Cardiac muscle cell (in vitro differentiated cells and primary cell): ENCODE data around the gene PADI3. TPM values are rescaled to one million over a fixed set of nuclear protein-coding genes. Genes with fewer than 3 reads are reported as not detected.

ENCODE experiments used
- DNase-seq, 2 donors: peaks; one replicate each; pipeline versions ENCODE4 v3.0.0 to v3.0.0-alpha.2; 2010 to 2017; ENCODE audit warnings: low read depth in 1 of 2, low spot score in 1 of 2
- H3K27ac ChIP-seq: fragments of 200-600 bp; sonication (generic); 2 replicates; pipeline ENCODE4 v1.5.1; 2016
- H3K27me3 ChIP-seq: fragments of 200-600 bp; sonication (generic); 2 replicates; pipeline ENCODE4 v1.6.0; 2016; ENCODE audit warnings: control low read depth
- H3K36me3 ChIP-seq: fragments of 200-600 bp; sonication (generic); 2 replicates; pipeline ENCODE4 v1.5.1; 2016; ENCODE audit warnings: control low read depth
- H3K4me1 ChIP-seq: fragments of 200-600 bp; sonication (generic); 2 replicates; pipeline ENCODE4 v1.8.1; 2017; ENCODE audit warnings: low read depth, mild to moderate bottlenecking, mixed run types
- H3K4me3 ChIP-seq: fragments of 200-600 bp; sonication (generic); 2 replicates; pipeline ENCODE4 v1.5.1; 2016; ENCODE audit warnings: mild to moderate bottlenecking
- H3K9me3 ChIP-seq: fragments of 200-600 bp; sonication (generic); 2 replicates; pipeline ENCODE4 v1.5.1; 2017; ENCODE audit warnings: low read depth, mild to moderate bottlenecking, control low read depth
- CTCF ChIP-seq: IDR thresholded peaks from 2 replicates; pipeline ENCODE4 v1.5.1; 2012; ENCODE audit warnings: low read depth, mild to moderate bottlenecking, low read length
- polyA plus RNA-seq: library from polyadenylated mRNA; unstranded; fragments of >200 nt; fragmentation: Nextera tagmentation; extraction: Ambion mirVana; gene quantifications from 2 replicates; pipeline ENCODE4 v1.2.1, GENCODE V29; 2016
- total RNA-seq: library from RNA; depleted of rRNA; stranded (reverse); fragments of >200 nt; gene quantifications from 2 replicates; pipeline ENCODE4 v1.2.3, GENCODE V29; 2016

PADI3 gene
- total and polyA plus RNA-seq, 2 experiments from 2014 or later: 0.24 TPM; not detected in 1

- Histone ChIP-seq H3K4me1 (peaks cover 11% of the 10 kb centered on the region), H3K36me3 (no peaks in the 10 kb centered on the region), H3K27me3 (no peaks in the 10 kb centered on the region), H3K9me3 (no peaks in the 10 kb centered on the region), H3K27ac (no peak overlapping the region), H3K4me3 (no peak overlapping the region)
- DNase-seq: peak in 1 of 2 donors; percentile 64
- no peak for TF ChIP-seq CTCF
Measured at GRCh38 chr1:17207966-17208418, 40.9 kb upstream of the PADI3 start.

DNA sequence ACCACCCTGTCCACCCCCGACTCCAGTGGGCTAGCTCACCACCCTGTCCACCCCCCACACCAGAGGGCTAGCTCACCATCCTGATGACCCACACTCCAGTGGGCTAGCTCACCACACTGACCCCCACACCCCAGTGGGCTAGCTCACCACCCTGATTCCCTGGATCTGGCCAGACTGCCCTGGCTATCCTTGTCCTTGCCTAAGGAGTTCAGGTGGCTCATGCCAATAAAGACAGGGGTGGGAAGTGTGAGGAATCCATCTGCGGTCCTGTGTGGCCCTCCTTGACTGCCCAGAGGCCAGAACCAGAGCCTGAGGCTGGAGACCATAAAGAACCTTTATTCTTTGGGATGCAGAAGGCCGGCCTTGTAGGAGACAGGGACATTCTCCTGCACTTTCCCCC is 40.4 kb upstream of the PADI3 start:
- TF ChIP-seq CTCF: no peak
- no peaks in the 10 kb centered on the region for H3K9me3 ChIP-seq
- no peak overlapping the region for H3K27ac ChIP-seq
- no peak overlapping the region for H3K4me3 ChIP-seq
- H3K27me3 ChIP-seq: no peaks in the 10 kb centered on the region
- no peaks in the 10 kb centered on the region for H3K36me3 ChIP-seq
- no peak for DNase-seq
- H3K4me1 ChIP-seq: peaks cover 17% of the 10 kb centered on the region

DNA sequence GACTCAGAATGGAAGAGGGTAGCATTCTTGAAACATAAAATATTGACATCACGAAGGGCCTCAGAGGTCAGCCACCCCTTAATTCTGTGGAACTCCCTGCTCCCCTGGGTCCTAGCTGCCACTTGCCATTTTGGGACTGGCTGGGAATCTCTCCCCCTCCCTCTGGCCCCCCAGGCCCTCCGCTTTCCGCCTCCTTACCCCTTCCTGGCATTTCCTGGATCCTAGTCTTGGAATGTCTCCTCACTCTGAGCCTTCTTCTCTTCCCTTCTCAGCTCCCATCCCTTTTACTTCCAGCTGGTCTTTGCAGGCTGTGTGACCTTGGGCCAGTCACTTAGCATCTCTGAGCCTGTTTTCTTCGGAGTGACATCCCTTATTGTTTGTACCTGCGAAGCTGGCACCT is 39.5 kb upstream of the PADI3 start:
- no peaks in the 10 kb centered on the region for H3K36me3 ChIP-seq
- H3K27me3 ChIP-seq: no peaks in the 10 kb centered on the region
- no peaks in the 10 kb centered on the region for H3K9me3 ChIP-seq
- DNase-seq: no peak
- H3K4me1 ChIP-seq: peaks cover 21% of the 10 kb centered on the region
- H3K27ac ChIP-seq: peak overlapping the region; percentile 71
- TF ChIP-seq CTCF: no peak
- no peak overlapping the region for H3K4me3 ChIP-seq

GRCh38 chr1:17210176-17210575 is 38.7 kb upstream of the PADI3 start:
- Histone ChIP-seq H3K27ac (no peak overlapping the region), H3K4me1 (peaks cover 21% of the 10 kb centered on the region)
- TF ChIP-seq CTCF: no peak

GRCh38 chr1:17211377-17211776 is 37.5 kb upstream of the PADI3 start:
- Histone ChIP-seq H3K27ac (no peak overlapping the region), H3K4me1 (peaks cover 21% of the 10 kb centered on the region), H3K4me3 (no peak overlapping the region), H3K36me3 (no peaks in the 10 kb centered on the region), H3K27me3 (no peaks in the 10 kb centered on the region), H3K9me3 (no peaks in the 10 kb centered on the region)
- no peak for TF ChIP-seq CTCF
- DNase-seq: no peak

More at GRCh38 chr1:17210176-17210575, 38.7 kb upstream of the PADI3 start:
- Histone ChIP-seq H3K9me3 (no peaks in the 10 kb centered on the region), H3K4me3 (no peak overlapping the region), H3K36me3 (no peaks in the 10 kb centered on the region), H3K27me3 (no peaks in the 10 kb centered on the region)
- no peak for DNase-seq

DNA sequence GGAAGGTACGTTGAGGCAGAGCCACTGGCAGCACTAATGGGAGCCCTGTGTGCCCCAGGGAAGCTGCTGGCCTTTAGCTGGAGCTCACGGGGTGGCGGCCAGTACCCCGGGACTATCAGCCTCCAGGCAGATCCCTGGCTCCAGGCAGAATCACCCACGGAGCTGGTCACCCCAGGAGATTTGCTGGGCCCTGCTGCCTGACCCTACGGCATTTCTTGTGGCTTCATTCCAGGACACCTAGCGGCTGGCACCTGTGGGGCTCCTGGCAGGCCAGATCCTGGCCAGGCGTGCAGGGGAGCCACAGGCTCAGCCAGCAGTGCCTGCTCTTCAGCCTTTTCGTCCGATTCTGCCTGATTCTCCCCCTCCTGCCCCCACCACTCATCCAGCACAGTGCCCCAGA is 36.9 kb upstream of the PADI3 start:
- Histone ChIP-seq H3K9me3 (no peaks in the 10 kb centered on the region), H3K4me1 (peaks cover 21% of the 10 kb centered on the region), H3K4me3 (no peak overlapping the region), H3K27me3 (no peaks in the 10 kb centered on the region), H3K36me3 (no peaks in the 10 kb centered on the region), H3K27ac (peak overlapping the region; percentile 79)
- no peak for TF ChIP-seq CTCF
- no peak for DNase-seq
